ENCODE data around the gene CD160. TPM values are rescaled to one million over a fixed set of nuclear protein-coding genes. Genes with fewer than 3 reads are reported as not detected.

Gene CD160
- total and polyA plus RNA-seq, 2 experiments from 2014 or later: 0.06 TPM; not detected in 1

GRCh38 chr1:145758575-145758974, 39.3 kb downstream of the CD160 start:
- Histone ChIP-seq H3F3A (replicated peaks; ENCODE audit: low read depth) (no peaks in the 10 kb centered on the region), H3K36me3 (ENCODE audit: insufficient read depth) (peaks cover 6% of the 10 kb centered on the region; the same call in 1 of the 2 replicates), H3K4me2 (no peak overlapping the region), H3K79me2 (replicated peaks; ENCODE audit: insufficient read depth) (no peaks in the 10 kb centered on the region), H3K4me1 (ENCODE audit: insufficient read depth) (no peaks in the 10 kb centered on the region), H3K27ac (ENCODE audit: low read depth) (no peak overlapping the region), H4K20me1 (replicated peaks; ENCODE audit: insufficient read depth) (no peaks in the 10 kb centered on the region), H3K9me2 (ENCODE audit: insufficient read depth) (no peaks in the 10 kb centered on the region), H3K4me3 (no peak overlapping the region), H3K27me3 (ENCODE audit: insufficient read depth) (no peaks in the 10 kb centered on the region), H2AFZ (no peak overlapping the region)
- Mint-ChIP-seq H3K4me3 (no peak overlapping the region), H3K27ac (no peak overlapping the region), H3K36me3 (ENCODE audit: low read depth) (peaks cover 40% of the 10 kb centered on the region), H3K9me3 (peaks cover 28% of the 10 kb centered on the region), H3K27me3 (ENCODE audit: insufficient read depth, low read depth, poor library complexity) (no peaks in the 10 kb centered on the region), H3K4me1 (no peaks in the 10 kb centered on the region)
- TF ChIP-seq EZH2 (IDR thresholded peaks at IDR 0.05; ENCODE audit: low read depth, unreplicated experiment): no peak
- no peak for TF ChIP-seq ZNF331 (CRISPR knock-in tag; IDR thresholded peaks at IDR 0.05; ENCODE audit: low read depth)
- TF ChIP-seq CREB1 (CRISPR knock-in tag; IDR thresholded peaks at IDR 0.05; ENCODE audit: low read depth): no peak
- no peak for TF ChIP-seq JUNB (IDR thresholded peaks at IDR 0.05; ENCODE audit: unreplicated experiment)
- TF ChIP-seq POLR2AphosphoS5 (IDR thresholded peaks at IDR 0.05; ENCODE audit: low read depth): no peak
- TF ChIP-seq, protein P1, sequence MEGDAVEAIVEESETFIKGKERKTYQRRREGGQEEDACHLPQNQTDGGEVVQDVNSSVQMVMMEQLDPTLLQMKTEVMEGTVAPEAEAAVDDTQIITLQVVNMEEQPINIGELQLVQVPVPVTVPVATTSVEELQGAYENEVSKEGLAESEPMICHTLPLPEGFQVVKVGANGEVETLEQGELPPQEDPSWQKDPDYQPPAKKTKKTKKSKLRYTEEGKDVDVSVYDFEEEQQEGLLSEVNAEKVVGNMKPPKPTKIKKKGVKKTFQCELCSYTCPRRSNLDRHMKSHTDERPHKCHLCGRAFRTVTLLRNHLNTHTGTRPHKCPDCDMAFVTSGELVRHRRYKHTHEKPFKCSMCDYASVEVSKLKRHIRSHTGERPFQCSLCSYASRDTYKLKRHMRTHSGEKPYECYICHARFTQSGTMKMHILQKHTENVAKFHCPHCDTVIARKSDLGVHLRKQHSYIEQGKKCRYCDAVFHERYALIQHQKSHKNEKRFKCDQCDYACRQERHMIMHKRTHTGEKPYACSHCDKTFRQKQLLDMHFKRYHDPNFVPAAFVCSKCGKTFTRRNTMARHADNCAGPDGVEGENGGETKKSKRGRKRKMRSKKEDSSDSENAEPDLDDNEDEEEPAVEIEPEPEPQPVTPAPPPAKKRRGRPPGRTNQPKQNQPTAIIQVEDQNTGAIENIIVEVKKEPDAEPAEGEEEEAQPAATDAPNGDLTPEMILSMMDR (conservative IDR thresholded peaks at IDR 0.05; ENCODE audit: low read depth in 2 of 2): no peak
- TF ChIP-seq, protein P2, sequence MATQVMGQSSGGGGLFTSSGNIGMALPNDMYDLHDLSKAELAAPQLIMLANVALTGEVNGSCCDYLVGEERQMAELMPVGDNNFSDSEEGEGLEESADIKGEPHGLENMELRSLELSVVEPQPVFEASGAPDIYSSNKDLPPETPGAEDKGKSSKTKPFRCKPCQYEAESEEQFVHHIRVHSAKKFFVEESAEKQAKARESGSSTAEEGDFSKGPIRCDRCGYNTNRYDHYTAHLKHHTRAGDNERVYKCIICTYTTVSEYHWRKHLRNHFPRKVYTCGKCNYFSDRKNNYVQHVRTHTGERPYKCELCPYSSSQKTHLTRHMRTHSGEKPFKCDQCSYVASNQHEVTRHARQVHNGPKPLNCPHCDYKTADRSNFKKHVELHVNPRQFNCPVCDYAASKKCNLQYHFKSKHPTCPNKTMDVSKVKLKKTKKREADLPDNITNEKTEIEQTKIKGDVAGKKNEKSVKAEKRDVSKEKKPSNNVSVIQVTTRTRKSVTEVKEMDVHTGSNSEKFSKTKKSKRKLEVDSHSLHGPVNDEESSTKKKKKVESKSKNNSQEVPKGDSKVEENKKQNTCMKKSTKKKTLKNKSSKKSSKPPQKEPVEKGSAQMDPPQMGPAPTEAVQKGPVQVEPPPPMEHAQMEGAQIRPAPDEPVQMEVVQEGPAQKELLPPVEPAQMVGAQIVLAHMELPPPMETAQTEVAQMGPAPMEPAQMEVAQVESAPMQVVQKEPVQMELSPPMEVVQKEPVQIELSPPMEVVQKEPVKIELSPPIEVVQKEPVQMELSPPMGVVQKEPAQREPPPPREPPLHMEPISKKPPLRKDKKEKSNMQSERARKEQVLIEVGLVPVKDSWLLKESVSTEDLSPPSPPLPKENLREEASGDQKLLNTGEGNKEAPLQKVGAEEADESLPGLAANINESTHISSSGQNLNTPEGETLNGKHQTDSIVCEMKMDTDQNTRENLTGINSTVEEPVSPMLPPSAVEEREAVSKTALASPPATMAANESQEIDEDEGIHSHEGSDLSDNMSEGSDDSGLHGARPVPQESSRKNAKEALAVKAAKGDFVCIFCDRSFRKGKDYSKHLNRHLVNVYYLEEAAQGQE (IDR thresholded peaks at IDR 0.05; ENCODE audit: unreplicated experiment): no peak
- TF ChIP-seq STAT1 (IDR thresholded peaks at IDR 0.05; ENCODE audit: unreplicated experiment): no peak
- no peak for TF ChIP-seq ZNF114 (CRISPR knock-in tag; IDR thresholded peaks at IDR 0.05)
- TF ChIP-seq ETS1 (IDR thresholded peaks at IDR 0.05): no peak
- TF ChIP-seq, protein P3, sequence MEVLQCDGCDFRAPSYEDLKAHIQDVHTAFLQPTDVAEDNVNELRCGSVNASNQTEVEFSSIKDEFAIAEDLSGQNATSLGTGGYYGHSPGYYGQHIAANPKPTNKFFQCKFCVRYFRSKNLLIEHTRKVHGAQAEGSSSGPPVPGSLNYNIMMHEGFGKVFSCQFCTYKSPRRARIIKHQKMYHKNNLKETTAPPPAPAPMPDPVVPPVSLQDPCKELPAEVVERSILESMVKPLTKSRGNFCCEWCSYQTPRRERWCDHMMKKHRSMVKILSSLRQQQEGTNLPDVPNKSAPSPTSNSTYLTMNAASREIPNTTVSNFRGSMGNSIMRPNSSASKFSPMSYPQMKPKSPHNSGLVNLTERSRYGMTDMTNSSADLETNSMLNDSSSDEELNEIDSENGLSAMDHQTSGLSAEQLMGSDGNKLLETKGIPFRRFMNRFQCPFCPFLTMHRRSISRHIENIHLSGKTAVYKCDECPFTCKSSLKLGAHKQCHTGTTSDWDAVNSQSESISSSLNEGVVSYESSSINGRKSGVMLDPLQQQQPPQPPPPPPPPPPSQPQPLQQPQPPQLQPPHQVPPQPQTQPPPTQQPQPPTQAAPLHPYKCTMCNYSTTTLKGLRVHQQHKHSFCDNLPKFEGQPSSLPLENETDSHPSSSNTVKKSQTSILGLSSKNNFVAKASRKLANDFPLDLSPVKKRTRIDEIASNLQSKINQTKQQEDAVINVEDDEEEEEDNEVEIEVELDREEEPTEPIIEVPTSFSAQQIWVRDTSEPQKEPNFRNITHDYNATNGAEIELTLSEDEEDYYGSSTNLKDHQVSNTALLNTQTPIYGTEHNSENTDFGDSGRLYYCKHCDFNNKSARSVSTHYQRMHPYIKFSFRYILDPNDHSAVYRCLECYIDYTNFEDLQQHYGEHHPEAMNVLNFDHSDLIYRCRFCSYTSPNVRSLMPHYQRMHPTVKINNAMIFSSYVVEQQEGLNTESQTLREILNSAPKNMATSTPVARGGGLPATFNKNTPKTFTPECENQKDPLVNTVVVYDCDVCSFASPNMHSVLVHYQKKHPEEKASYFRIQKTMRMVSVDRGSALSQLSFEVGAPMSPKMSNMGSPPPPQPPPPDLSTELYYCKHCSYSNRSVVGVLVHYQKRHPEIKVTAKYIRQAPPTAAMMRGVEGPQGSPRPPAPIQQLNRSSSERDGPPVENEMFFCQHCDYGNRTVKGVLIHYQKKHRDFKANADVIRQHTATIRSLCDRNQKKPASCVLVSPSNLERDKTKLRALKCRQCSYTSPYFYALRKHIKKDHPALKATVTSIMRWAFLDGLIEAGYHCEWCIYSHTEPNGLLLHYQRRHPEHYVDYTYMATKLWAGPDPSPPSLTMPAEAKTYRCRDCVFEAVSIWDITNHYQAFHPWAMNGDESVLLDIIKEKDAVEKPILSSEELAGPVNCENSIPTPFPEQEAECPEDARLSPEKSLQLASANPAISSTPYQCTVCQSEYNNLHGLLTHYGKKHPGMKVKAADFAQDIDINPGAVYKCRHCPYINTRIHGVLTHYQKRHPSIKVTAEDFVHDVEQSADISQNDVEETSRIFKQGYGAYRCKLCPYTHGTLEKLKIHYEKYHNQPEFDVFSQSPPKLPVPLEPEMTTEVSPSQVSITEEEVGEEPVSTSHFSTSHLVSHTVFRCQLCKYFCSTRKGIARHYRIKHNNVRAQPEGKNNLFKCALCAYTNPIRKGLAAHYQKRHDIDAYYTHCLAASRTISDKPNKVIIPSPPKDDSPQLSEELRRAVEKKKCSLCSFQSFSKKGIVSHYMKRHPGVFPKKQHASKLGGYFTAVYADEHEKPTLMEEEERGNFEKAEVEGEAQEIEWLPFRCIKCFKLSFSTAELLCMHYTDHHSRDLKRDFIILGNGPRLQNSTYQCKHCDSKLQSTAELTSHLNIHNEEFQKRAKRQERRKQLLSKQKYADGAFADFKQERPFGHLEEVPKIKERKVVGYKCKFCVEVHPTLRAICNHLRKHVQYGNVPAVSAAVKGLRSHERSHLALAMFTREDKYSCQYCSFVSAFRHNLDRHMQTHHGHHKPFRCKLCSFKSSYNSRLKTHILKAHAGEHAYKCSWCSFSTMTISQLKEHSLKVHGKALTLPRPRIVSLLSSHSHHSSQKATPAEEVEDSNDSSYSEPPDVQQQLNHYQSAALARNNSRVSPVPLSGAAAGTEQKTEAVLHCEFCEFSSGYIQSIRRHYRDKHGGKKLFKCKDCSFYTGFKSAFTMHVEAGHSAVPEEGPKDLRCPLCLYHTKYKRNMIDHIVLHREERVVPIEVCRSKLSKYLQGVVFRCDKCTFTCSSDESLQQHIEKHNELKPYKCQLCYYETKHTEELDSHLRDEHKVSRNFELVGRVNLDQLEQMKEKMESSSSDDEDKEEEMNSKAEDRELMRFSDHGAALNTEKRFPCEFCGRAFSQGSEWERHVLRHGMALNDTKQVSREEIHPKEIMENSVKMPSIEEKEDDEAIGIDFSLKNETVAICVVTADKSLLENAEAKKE (CRISPR knock-in tag; IDR thresholded peaks at IDR 0.05): no peak
- no peak for TF ChIP-seq EZH2phosphoT487 (IDR thresholded peaks at IDR 0.05; ENCODE audit: unreplicated experiment)
- no peak for TF ChIP-seq NANOG (IDR thresholded peaks at IDR 0.05; ENCODE audit: borderline replicate concordance)
- no peak for DNase-seq (ENCODE audit: low spot score)
- no peak for ATAC-seq
